GM23338 (cell line): ENCODE measurements around the gene LGALS16. TPM values are rescaled to one million over a fixed set of nuclear protein-coding genes. Genes with fewer than 3 reads are reported as not detected.
A peak's percentile ranks its signal among the peaks of the same experiment; 100 is the strongest.
"Not testable (repeated sequence)": the region's sequence is repeated elsewhere in the genome, so short reads cannot be mapped to it uniquely, and the experiment has no call there.

Source experiments
- ATAC-seq: fragments of 200-7000 bp; cut with Tn5 transposase; 3 replicates; pipeline ENCODE4 v1.9.1; 2020
- DNase-seq: peaks from one replicate; pipeline ENCODE4 v3.0.0-alpha.2; 2015; ENCODE audit warnings: low spot score
- H2AFZ ChIP-seq: fragments of 200-600 bp; sonication (generic); 2 replicates; pipeline ENCODE4 v1.8.0; 2016; ENCODE audit warnings: antibody characterized with exemption, mild to moderate bottlenecking, moderate library complexity
- H3F3A ChIP-seq: fragments of 200-600 bp; sonication (generic); replicated peaks from 2 replicates; pipeline ENCODE4 v1.8.0; 2017; ENCODE audit warnings: antibody characterized with exemption, mixed run types, low read depth
- H3K27ac ChIP-seq: fragments of 200-600 bp; sonication (generic); 2 replicates; pipeline ENCODE4 v1.6.1; 2016; ENCODE audit warnings: low read depth
- H3K27me3 ChIP-seq: fragments of 200-600 bp; sonication (generic); 2 replicates; pipeline ENCODE4 v1.8.0; 2016; ENCODE audit warnings: mild to moderate bottlenecking, mixed run types, moderate library complexity; ENCODE audit not compliant: insufficient read depth
- H3K36me3 ChIP-seq: fragments of 200-600 bp; sonication (generic); 2 replicates; pipeline ENCODE4 v1.8.0; 2016; ENCODE audit warnings: mild to moderate bottlenecking; ENCODE audit not compliant: insufficient read depth
- H3K4me1 ChIP-seq: fragments of 200-600 bp; sonication (generic); 2 replicates; pipeline ENCODE4 v1.8.0; 2016; ENCODE audit warnings: mild to moderate bottlenecking, moderate library complexity; ENCODE audit not compliant: insufficient read depth
- H3K4me2 ChIP-seq: fragments of 200-600 bp; sonication (generic); 2 replicates; pipeline ENCODE4 v1.7.1; 2017; ENCODE audit warnings: mixed run types
- H3K4me3 ChIP-seq: fragments of 200-600 bp; sonication (generic); 2 replicates; pipeline ENCODE4 v1.6.1; 2016; ENCODE audit warnings: mixed run types
- H3K79me2 ChIP-seq: fragments of 200-600 bp; sonication (generic); replicated peaks from 2 replicates; pipeline ENCODE4 v1.8.0; 2017; ENCODE audit warnings: mild to moderate bottlenecking; ENCODE audit not compliant: insufficient read depth
- H3K9me2 ChIP-seq: fragments of 200-600 bp; sonication (generic); 2 replicates; pipeline ENCODE4 v1.8.0; 2017; ENCODE audit not compliant: insufficient read depth
- H4K20me1 ChIP-seq: fragments of 200-600 bp; sonication (generic); replicated peaks from 2 replicates; pipeline ENCODE4 v1.8.0; 2017; ENCODE audit warnings: mild to moderate bottlenecking; ENCODE audit not compliant: insufficient read depth
- H3K27ac Mint-ChIP-seq: 2 replicates; pipeline ENCODE4 v1.8.0; 2020; ENCODE audit warnings: inconsistent platforms, mild to moderate bottlenecking, moderate library complexity, mixed read lengths
- H3K27me3 Mint-ChIP-seq: 3 replicates; pipeline ENCODE4 v1.8.0; 2022; ENCODE audit warnings: low read depth, mild to moderate bottlenecking, moderate library complexity, mixed read lengths, inconsistent platforms; ENCODE audit not compliant: insufficient read depth, poor library complexity
- H3K36me3 Mint-ChIP-seq: 3 replicates; pipeline ENCODE4 v1.8.0; 2021; ENCODE audit warnings: low read depth, mild to moderate bottlenecking, inconsistent platforms, moderate library complexity, mixed read lengths
- H3K4me1 Mint-ChIP-seq: 3 replicates; pipeline ENCODE4 v1.8.0; 2020; ENCODE audit warnings: mild to moderate bottlenecking, inconsistent platforms, mixed read lengths
- H3K4me3 Mint-ChIP-seq: 3 replicates; pipeline ENCODE4 v1.8.0; 2021; ENCODE audit warnings: moderate library complexity, mild to moderate bottlenecking, inconsistent platforms, mixed read lengths
- H3K9me3 Mint-ChIP-seq: 3 replicates; pipeline ENCODE4 v1.8.0; 2020; ENCODE audit warnings: moderate library complexity, mild to moderate bottlenecking, inconsistent platforms, mixed read lengths
- JUNB ChIP-seq: IDR thresholded peaks from one replicate; pipeline ENCODE4 v1.6.1; 2016; ENCODE audit warnings: antibody characterized with exemption; ENCODE audit not compliant: unreplicated experiment
- ZNF331 ChIP-seq: fragments of 250-450 bp; sonication (Bioruptor Pico); IDR thresholded peaks from 2 replicates; pipeline ENCODE4 v1.5.0; 2020; ENCODE audit warnings: low read depth, mild to moderate bottlenecking, moderate library complexity
- polyA plus RNA-seq: library from polyadenylated mRNA; unstranded; fragments of >200 nt; fragmentation: Nextera tagmentation; extraction: Ambion mirVana; gene quantifications from 2 replicates; pipeline ENCODE4 v1.2.1, GENCODE V29; 2016
- total RNA-seq: library from RNA; depleted of rRNA; stranded (reverse); fragments of >200 nt; shearing (Covaris generic); gene quantifications from 2 replicates; pipeline ENCODE4 v1.2.3, GENCODE V29; 2014
- TF ChIP-seq, protein P1 (sequence below), 2 experiments: fragments of 200-600 bp in 1 of 2; sonication (generic) in 1 of 2; conservative IDR thresholded peaks; 2 replicates each; pipeline versions ENCODE4 v1.5.1 to v1.6.1; 2016 to 2017; ENCODE audit warnings: antibody characterized with exemption in 2 of 2, low read depth in 2 of 2, mild to moderate bottlenecking in 2 of 2, moderate library complexity in 1 of 2
- TF ChIP-seq, protein P2 (sequence below): fragments of 250-450 bp; sonication (Bioruptor Pico); IDR thresholded peaks from 2 replicates; pipeline ENCODE4 v1.5.0; 2020; ENCODE audit warnings: mild to moderate bottlenecking, moderate library complexity

Gene LGALS16
- total and polyA plus RNA-seq, 2 experiments from 2014 or later = not detected

DNA sequence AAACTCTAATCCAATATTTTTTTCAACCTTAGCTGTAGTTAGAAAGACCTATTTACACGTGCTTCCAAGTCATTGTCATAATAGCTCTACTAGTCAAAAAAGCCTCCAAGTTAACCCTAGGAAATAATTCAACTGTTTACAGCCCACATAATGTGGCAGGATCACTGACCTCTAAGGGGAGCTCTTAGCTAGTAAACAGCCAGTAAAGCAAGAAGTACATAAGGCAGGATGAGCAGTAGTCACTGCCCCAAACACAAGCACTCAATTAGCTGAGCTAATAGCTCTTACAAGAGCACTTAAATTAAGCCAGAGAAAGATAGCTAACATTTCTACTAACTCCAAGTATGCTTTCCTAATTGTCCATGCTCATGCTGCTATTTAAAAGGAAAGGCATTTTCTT lies 18.1 kb downstream of the LGALS16 start:
- not testable (repeated sequence) for H3K27ac ChIP-seq, ATAC-seq, H3K27ac Mint-ChIP-seq, H3K9me2 ChIP-seq, H3K27me3 ChIP-seq, H3K9me3 Mint-ChIP-seq, H2AFZ ChIP-seq, H3K36me3 Mint-ChIP-seq, H3K4me2 ChIP-seq, H3F3A ChIP-seq, H4K20me1 ChIP-seq, H3K4me3 ChIP-seq, H3K27me3 Mint-ChIP-seq, H3K79me2 ChIP-seq, H3K4me3 Mint-ChIP-seq, H3K36me3 ChIP-seq
- H3K4me1 ChIP-seq = peaks cover 13% of the 10 kb centered on the region
- H3K4me1 Mint-ChIP-seq = peaks cover 13% of the 10 kb centered on the region
- peak; percentile 20 for DNase-seq
- TF ChIP-seq, protein P1, sequence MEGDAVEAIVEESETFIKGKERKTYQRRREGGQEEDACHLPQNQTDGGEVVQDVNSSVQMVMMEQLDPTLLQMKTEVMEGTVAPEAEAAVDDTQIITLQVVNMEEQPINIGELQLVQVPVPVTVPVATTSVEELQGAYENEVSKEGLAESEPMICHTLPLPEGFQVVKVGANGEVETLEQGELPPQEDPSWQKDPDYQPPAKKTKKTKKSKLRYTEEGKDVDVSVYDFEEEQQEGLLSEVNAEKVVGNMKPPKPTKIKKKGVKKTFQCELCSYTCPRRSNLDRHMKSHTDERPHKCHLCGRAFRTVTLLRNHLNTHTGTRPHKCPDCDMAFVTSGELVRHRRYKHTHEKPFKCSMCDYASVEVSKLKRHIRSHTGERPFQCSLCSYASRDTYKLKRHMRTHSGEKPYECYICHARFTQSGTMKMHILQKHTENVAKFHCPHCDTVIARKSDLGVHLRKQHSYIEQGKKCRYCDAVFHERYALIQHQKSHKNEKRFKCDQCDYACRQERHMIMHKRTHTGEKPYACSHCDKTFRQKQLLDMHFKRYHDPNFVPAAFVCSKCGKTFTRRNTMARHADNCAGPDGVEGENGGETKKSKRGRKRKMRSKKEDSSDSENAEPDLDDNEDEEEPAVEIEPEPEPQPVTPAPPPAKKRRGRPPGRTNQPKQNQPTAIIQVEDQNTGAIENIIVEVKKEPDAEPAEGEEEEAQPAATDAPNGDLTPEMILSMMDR (conservative IDR thresholded peaks at IDR 0.05; ENCODE audit: low read depth in 2 of 2) = peak; percentile 45 to 63

DNA sequence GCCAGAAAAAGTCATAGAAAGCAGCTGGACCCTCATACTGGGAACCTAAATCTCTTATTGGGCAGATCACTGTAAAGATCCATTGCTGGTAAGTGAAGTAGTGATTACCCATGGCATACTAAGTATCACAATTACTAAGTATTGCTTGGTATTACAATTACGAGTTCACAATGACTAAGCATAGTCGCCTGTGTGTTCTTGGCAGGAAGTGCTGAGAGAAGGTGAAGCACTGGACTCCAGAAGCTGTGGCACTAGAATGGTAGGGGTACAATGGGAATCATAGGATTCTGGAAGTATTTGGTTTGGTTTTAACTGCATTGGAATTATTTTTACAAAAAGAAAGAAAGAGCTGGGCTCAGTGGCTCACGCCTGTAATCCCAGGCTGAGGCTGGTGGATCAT lies 20.3 kb downstream of the LGALS16 start:
- Mint-ChIP-seq H3K27ac (no peak overlapping the region), H3K36me3 (no peaks in the 10 kb centered on the region), H3K9me3 (no peaks in the 10 kb centered on the region), H3K4me1 (peaks cover 7% of the 10 kb centered on the region), H3K27me3 (peaks cover 7% of the 10 kb centered on the region), H3K4me3 (no peak overlapping the region)
- Histone ChIP-seq H4K20me1 (no peaks in the 10 kb centered on the region), H3K36me3 (no peaks in the 10 kb centered on the region), H2AFZ (peak overlapping the region; percentile 69; the same call in 1 of the 2 replicates), H3K4me1 (peaks cover 8% of the 10 kb centered on the region; the same call in 1 of the 2 replicates), H3K9me2 (no peaks in the 10 kb centered on the region), H3K4me2 (no peak overlapping the region), H3K4me3 (no peak overlapping the region), H3K79me2 (no peaks in the 10 kb centered on the region), H3F3A (no peaks in the 10 kb centered on the region), H3K27ac (no peak overlapping the region), H3K27me3 (no peaks in the 10 kb centered on the region)
- DNase-seq (no peak), ATAC-seq (no peak)
- TF ChIP-seq, protein P2, sequence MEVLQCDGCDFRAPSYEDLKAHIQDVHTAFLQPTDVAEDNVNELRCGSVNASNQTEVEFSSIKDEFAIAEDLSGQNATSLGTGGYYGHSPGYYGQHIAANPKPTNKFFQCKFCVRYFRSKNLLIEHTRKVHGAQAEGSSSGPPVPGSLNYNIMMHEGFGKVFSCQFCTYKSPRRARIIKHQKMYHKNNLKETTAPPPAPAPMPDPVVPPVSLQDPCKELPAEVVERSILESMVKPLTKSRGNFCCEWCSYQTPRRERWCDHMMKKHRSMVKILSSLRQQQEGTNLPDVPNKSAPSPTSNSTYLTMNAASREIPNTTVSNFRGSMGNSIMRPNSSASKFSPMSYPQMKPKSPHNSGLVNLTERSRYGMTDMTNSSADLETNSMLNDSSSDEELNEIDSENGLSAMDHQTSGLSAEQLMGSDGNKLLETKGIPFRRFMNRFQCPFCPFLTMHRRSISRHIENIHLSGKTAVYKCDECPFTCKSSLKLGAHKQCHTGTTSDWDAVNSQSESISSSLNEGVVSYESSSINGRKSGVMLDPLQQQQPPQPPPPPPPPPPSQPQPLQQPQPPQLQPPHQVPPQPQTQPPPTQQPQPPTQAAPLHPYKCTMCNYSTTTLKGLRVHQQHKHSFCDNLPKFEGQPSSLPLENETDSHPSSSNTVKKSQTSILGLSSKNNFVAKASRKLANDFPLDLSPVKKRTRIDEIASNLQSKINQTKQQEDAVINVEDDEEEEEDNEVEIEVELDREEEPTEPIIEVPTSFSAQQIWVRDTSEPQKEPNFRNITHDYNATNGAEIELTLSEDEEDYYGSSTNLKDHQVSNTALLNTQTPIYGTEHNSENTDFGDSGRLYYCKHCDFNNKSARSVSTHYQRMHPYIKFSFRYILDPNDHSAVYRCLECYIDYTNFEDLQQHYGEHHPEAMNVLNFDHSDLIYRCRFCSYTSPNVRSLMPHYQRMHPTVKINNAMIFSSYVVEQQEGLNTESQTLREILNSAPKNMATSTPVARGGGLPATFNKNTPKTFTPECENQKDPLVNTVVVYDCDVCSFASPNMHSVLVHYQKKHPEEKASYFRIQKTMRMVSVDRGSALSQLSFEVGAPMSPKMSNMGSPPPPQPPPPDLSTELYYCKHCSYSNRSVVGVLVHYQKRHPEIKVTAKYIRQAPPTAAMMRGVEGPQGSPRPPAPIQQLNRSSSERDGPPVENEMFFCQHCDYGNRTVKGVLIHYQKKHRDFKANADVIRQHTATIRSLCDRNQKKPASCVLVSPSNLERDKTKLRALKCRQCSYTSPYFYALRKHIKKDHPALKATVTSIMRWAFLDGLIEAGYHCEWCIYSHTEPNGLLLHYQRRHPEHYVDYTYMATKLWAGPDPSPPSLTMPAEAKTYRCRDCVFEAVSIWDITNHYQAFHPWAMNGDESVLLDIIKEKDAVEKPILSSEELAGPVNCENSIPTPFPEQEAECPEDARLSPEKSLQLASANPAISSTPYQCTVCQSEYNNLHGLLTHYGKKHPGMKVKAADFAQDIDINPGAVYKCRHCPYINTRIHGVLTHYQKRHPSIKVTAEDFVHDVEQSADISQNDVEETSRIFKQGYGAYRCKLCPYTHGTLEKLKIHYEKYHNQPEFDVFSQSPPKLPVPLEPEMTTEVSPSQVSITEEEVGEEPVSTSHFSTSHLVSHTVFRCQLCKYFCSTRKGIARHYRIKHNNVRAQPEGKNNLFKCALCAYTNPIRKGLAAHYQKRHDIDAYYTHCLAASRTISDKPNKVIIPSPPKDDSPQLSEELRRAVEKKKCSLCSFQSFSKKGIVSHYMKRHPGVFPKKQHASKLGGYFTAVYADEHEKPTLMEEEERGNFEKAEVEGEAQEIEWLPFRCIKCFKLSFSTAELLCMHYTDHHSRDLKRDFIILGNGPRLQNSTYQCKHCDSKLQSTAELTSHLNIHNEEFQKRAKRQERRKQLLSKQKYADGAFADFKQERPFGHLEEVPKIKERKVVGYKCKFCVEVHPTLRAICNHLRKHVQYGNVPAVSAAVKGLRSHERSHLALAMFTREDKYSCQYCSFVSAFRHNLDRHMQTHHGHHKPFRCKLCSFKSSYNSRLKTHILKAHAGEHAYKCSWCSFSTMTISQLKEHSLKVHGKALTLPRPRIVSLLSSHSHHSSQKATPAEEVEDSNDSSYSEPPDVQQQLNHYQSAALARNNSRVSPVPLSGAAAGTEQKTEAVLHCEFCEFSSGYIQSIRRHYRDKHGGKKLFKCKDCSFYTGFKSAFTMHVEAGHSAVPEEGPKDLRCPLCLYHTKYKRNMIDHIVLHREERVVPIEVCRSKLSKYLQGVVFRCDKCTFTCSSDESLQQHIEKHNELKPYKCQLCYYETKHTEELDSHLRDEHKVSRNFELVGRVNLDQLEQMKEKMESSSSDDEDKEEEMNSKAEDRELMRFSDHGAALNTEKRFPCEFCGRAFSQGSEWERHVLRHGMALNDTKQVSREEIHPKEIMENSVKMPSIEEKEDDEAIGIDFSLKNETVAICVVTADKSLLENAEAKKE (CRISPR knock-in tag) = no peak
- TF ChIP-seq ZNF331 (CRISPR knock-in tag) = no peak
- no peak for TF ChIP-seq JUNB
